Left hindlimb (tissue), 1 donor: ENCODE data around the gene PAXX.
A peak's percentile ranks its signal among the peaks of the same experiment; 100 is the strongest.

Source experiments
- DNase-seq: peaks from one replicate; pipeline ENCODE4 v3.0.0-alpha.2; 2018

The PAXX gene

GRCh38 chr9:136968333-136969127 lies 23.7 kb upstream of the PAXX start:
- no peak for DNase-seq

- DNase-seq = no peak
Measured at GRCh38 chr9:136969150-136969549, 23.1 kb upstream of the PAXX start.

- no peak for DNase-seq
Measured at GRCh38 chr9:136969774-136970173, 22.4 kb upstream of the PAXX start.

GRCh38 chr9:136970361-136970760 lies 21.9 kb upstream of the PAXX start:
- no peak for DNase-seq

- DNase-seq = no peak
Measured at GRCh38 chr9:136971746-136972145, 20.5 kb upstream of the PAXX start.

- no peak for DNase-seq
Measured at GRCh38 chr9:136972335-136972734, 19.9 kb upstream of the PAXX start.

GRCh38 chr9:136972743-136973142 lies 19.5 kb upstream of the PAXX start:
- no peak for DNase-seq

- DNase-seq = no peak
Measured at GRCh38 chr9:136973618-136974617, 18.3 kb upstream of the PAXX start.

GRCh38 chr9:136974817-136975535 lies 17.2 kb upstream of the PAXX start:
- no peak for DNase-seq

GRCh38 chr9:136975644-136976043 lies 16.6 kb upstream of the PAXX start:
- peak; percentile 70 for DNase-seq

GRCh38 chr9:136977223-136977622 lies 15.0 kb upstream of the PAXX start, which contains the start of gene PTGDS:
PTGDS (plus strand) TSS chr9:136977504; CDS start chr9:136977579, 75 bp downstream.
- no peak for DNase-seq

- no peak for DNase-seq
Measured at GRCh38 chr9:136977649-136978072, 14.6 kb upstream of the PAXX start.

GRCh38 chr9:136978073-136978864 lies 14.0 kb upstream of the PAXX start:
- peak; percentile 74 for DNase-seq

GRCh38 chr9:136978865-136979544 lies 13.2 kb upstream of the PAXX start:
- DNase-seq = no peak

GRCh38 chr9:136979769-136980587 lies 12.2 kb upstream of the PAXX start:
- no peak for DNase-seq

GRCh38 chr9:136980669-136981478 lies 11.3 kb upstream of the PAXX start:
- DNase-seq = no peak

GRCh38 chr9:136981588-136982231 lies 10.5 kb upstream of the PAXX start:
- DNase-seq = no peak

GRCh38 chr9:136982232-136983051 lies 9.8 kb upstream of the PAXX start, which contains the start of gene LCNL1:
LCNL1 (plus strand) TSS chr9:136982993; CDS start chr9:136983587, 594 bp downstream.
- no peak for DNase-seq
